Thymus (tissue), 11 donors: ENCODE data around the gene MTMR3. TPM values are rescaled to one million over a fixed set of nuclear protein-coding genes. Genes with fewer than 3 reads are reported as not detected.

Experiments used
- DNase-seq, 9 donors: peaks; one replicate each; pipeline ENCODE4 v3.0.0-alpha.2; 2013; ENCODE audit warnings: low spot score in 9 of 9, low read depth in 6 of 9, missing footprints in 1 of 9
- H3K27ac ChIP-seq, 2 donors: one replicate each; pipeline ENCODE4 v1.5.1; 2013; ENCODE audit warnings: control low read depth in 1 of 2, low read depth in 1 of 2, low read length in 1 of 2, mild to moderate bottlenecking in 1 of 2, moderate library complexity in 1 of 2
- H3K27me3 ChIP-seq, 2 donors: one replicate each; pipeline ENCODE4 v1.5.1; 2013; ENCODE audit warnings: low read length in 1 of 2; ENCODE audit not compliant: control insufficient read depth in 2 of 2, insufficient read depth in 1 of 2
- H3K36me3 ChIP-seq, 2 donors: one replicate each; pipeline ENCODE4 v1.5.1; 2013; ENCODE audit warnings: low read length in 1 of 2, mild to moderate bottlenecking in 1 of 2, moderate library complexity in 1 of 2; ENCODE audit not compliant: control insufficient read depth in 2 of 2, insufficient read depth in 2 of 2
- H3K4me1 ChIP-seq, 2 donors: one replicate each; pipeline ENCODE4 v1.5.1; 2013; ENCODE audit warnings: low read length in 2 of 2; ENCODE audit not compliant: control insufficient read depth in 2 of 2, insufficient read depth in 2 of 2
- H3K4me3 ChIP-seq, 2 donors: one replicate each; pipeline ENCODE4 v1.5.1; 2013; ENCODE audit warnings: low read length in 2 of 2, control low read depth in 1 of 2, mild to moderate bottlenecking in 1 of 2
- H3K9me3 ChIP-seq, 2 donors: one replicate each; pipeline ENCODE4 v1.5.1; 2013; ENCODE audit warnings: low read length in 1 of 2, mild to moderate bottlenecking in 1 of 2; ENCODE audit not compliant: control insufficient read depth in 2 of 2, insufficient read depth in 1 of 2
- WGBS: extraction: QIAGEN DNeasy Blood & Tissue Kit; methylation state at CpG from one replicate; pipeline ENCODE4 v1.1.7; 2013; 5-methylcytosine and 5-hydroxymethylcytosine counted together
- polyA plus RNA-seq: library from polyadenylated mRNA; stranded (reverse); fragments of 200-250 nt; gene quantifications from one replicate; pipeline ENCODE4 v1.2.3, GENCODE V29; 2013
- total RNA-seq: library from RNA; stranded (reverse); fragments of 120-200 nt; gene quantifications from one replicate; pipeline ENCODE4 v1.2.4, GENCODE V29; 2013
- donor health status: healthy.

The MTMR3 gene
- total and polyA plus RNA-seq, 2 donors = 14.8 to 16.4 TPM

DNA sequence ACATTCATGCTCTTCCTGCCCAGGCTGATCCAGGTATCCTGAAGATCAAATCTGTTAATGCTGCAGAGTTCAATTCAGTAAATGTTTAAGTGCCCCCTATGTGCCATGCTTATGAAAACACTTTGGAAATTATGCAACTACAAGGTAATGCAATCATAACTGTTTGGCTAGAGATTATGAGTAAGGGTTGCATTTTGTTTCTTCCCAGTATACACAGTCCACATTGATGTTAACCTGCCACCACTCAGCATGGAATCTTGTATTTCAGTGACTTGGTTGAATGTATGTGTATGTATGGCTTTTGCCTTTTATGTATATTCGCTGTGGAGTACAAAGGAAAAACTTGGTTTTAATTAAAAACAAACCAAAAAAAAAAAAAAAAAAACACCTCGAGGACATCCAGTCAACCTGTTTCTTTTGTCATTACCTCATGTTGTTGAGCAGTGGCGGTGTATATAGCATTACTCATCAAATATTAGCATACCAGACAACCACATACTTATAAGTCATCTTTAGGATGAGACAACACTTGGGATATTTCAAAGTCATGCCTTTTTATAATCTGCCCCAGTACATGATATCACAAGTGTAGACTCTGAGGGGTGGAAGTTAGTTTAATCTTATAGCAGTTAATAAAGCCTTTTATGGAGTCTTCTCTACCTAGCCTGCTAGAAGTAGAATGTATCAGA lies 111.2 kb downstream of the MTMR3 start:
- no peaks in the 10 kb centered on the region for H3K9me3 ChIP-seq
- H3K4me3 ChIP-seq = no peak overlapping the region
- no peak for DNase-seq
- no peaks in the 10 kb centered on the region for H3K4me1 ChIP-seq
- no peaks in the 10 kb centered on the region for H3K27me3 ChIP-seq
- peaks cover 18 to 20% of the 10 kb centered on the region in 2 donors for H3K36me3 ChIP-seq
- 97% methylated on average over 3 of the region's 3 CpGs for WGBS
- H3K27ac ChIP-seq = no peak overlapping the region

- 79% methylated on average over 3 of the region's 3 CpGs for WGBS
- H3K27me3 ChIP-seq = no peaks in the 10 kb centered on the region
- no peaks in the 10 kb centered on the region for H3K9me3 ChIP-seq
- no peaks in the 10 kb centered on the region for H3K4me1 ChIP-seq
- H3K36me3 ChIP-seq = peaks cover 18 to 20% of the 10 kb centered on the region in 2 donors
- H3K4me3 ChIP-seq = no peak overlapping the region
- no peak for DNase-seq
- H3K27ac ChIP-seq = no peak overlapping the region
Observed at GRCh38 chr22:29994943-29995342, 112.0 kb downstream of the MTMR3 start.

GRCh38 chr22:29997107-29997506 lies 114.1 kb downstream of the MTMR3 start:
- Histone ChIP-seq H3K9me3 (no peaks in the 10 kb centered on the region), H3K27ac (no peak overlapping the region), H3K27me3 (no peaks in the 10 kb centered on the region), H3K4me1 (no peaks in the 10 kb centered on the region), H3K4me3 (no peak overlapping the region), H3K36me3 (peaks cover 11 to 14% of the 10 kb centered on the region in 2 donors)
- no peak for DNase-seq

GRCh38 chr22:29997516-29997915 lies 114.5 kb downstream of the MTMR3 start:
- H3K4me3 ChIP-seq = no peak overlapping the region
- H3K9me3 ChIP-seq = no peaks in the 10 kb centered on the region
- no peak overlapping the region for H3K27ac ChIP-seq
- 96% methylated on average over 2 of the region's 2 CpGs for WGBS
- H3K36me3 ChIP-seq = peaks cover 7 to 14% of the 10 kb centered on the region in 2 donors
- DNase-seq = no peak
- H3K4me1 ChIP-seq = no peaks in the 10 kb centered on the region
- no peaks in the 10 kb centered on the region for H3K27me3 ChIP-seq

- DNase-seq = no peak
- Histone ChIP-seq H3K27ac (no peak overlapping the region), H3K27me3 (no peaks in the 10 kb centered on the region), H3K4me3 (no peak overlapping the region), H3K9me3 (no peaks in the 10 kb centered on the region), H3K36me3 (peaks cover 4 to 19% of the 10 kb centered on the region in 2 donors), H3K4me1 (no peaks in the 10 kb centered on the region)
- 86% methylated on average over 4 of the region's 4 CpGs for WGBS
Observed at GRCh38 chr22:29998627-29999384, 115.8 kb downstream of the MTMR3 start.

GRCh38 chr22:30000566-30000965 lies 117.6 kb downstream of the MTMR3 start:
- WGBS = 99% methylated on average over 2 of the region's 2 CpGs
- no peak overlapping the region for H3K27ac ChIP-seq
- H3K4me3 ChIP-seq = no peak overlapping the region
- H3K36me3 ChIP-seq = peaks cover 4 to 27% of the 10 kb centered on the region in 2 donors
- H3K4me1 ChIP-seq = no peaks in the 10 kb centered on the region
- no peaks in the 10 kb centered on the region for H3K9me3 ChIP-seq
- no peaks in the 10 kb centered on the region for H3K27me3 ChIP-seq
- no peak for DNase-seq

DNA sequence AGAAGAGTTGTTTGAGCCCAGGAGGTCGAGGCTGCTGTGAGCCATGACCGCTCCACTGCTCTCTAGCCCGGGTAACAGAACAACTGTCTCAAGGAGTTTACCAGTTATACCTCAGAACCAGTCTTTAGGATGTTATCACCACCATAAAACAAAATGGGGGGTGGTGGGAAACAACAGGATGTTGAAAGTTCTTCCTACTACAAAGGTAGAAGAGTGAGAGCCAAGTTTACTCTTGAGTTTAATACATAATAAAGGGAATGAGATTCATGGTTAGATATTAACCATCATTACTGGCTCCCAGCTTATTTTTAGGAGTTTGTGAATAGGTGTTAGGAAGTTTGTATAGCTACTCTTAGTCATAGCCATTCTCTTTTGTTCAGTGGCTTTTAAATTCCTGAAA lies 118.5 kb downstream of the MTMR3 start:
- 98% methylated on average over 3 of the region's 3 CpGs for WGBS
- Histone ChIP-seq H3K36me3 (peaks cover 4 to 28% of the 10 kb centered on the region in 2 donors), H3K9me3 (no peaks in the 10 kb centered on the region), H3K27ac (no peak overlapping the region), H3K4me3 (no peak overlapping the region), H3K4me1 (no peaks in the 10 kb centered on the region), H3K27me3 (no peaks in the 10 kb centered on the region)
- DNase-seq = no peak

GRCh38 chr22:30002861-30003486 lies 120.0 kb downstream of the MTMR3 start:
- peaks cover 15 to 36% of the 10 kb centered on the region in 2 donors for H3K36me3 ChIP-seq
- no peaks in the 10 kb centered on the region for H3K27me3 ChIP-seq
- no peaks in the 10 kb centered on the region for H3K9me3 ChIP-seq
- no peak for DNase-seq
- WGBS = 93% methylated on average over 4 of the region's 4 CpGs
- no peak overlapping the region for H3K4me3 ChIP-seq
- H3K27ac ChIP-seq = no peak overlapping the region
- peaks cover 11% of the 10 kb centered on the region in 2 donors for H3K4me1 ChIP-seq

DNA sequence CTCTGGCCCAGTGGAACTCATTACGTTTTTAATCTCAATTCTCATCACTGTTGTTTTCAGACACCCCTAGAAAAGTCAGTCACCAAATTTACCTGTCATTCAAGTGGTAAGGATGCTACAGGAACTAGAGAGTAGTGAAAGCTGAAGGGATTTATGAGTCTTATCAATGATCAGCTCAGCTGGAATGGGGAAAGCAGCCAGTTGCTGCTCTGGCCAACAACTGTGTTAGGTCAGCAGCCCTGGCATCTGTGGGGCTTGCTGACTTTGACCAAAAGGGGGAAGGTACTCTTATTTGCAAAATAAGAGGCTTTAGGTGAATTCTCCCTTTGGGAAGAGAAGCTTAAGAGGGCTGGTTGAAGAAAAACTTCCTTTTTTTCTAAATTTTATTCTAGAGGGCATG lies 121.1 kb downstream of the MTMR3 start:
- Histone ChIP-seq H3K9me3 (no peaks in the 10 kb centered on the region), H3K36me3 (peaks cover 15 to 33% of the 10 kb centered on the region in 2 donors), H3K27ac (no peak overlapping the region), H3K4me1 (peaks cover 20 to 21% of the 10 kb centered on the region in 2 donors), H3K27me3 (no peaks in the 10 kb centered on the region), H3K4me3 (no peak overlapping the region)
- no peak for DNase-seq
- WGBS = 97% methylated on average over 1 of the region's 1 CpG
